ENCODE measurements around the gene KYAT1. TPM values are rescaled to one million over a fixed set of nuclear protein-coding genes. Genes with fewer than 3 reads are reported as not detected.

Gene KYAT1
- total and polyA plus RNA-seq, 2 of the 13 experiments (the other 11 are each of a cell fraction or from before 2014, with no cell fraction given) = 9.2 to 46.5 TPM

DNA sequence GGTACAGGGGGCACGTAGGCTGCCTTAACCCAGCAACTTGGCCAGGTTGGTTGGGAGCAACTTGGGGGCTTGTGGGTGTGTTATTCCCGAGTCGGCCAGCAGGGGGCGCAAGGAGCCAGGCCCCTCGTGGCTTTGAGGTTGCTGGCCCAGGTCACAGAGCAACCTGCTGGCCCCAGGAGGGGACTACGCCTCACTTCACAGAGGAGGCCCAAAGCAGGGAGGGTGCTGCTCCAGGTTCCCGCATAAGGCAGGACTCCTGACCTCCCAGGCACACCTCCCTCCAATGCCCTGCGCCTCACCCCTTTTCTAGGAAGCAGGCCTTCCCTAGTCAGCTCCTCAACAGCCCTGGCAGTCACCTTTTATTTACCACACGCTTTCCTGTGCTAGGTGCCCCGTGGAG lies 18.1 kb downstream of the KYAT1 start (continued):
- TF ChIP-seq, protein P1, sequence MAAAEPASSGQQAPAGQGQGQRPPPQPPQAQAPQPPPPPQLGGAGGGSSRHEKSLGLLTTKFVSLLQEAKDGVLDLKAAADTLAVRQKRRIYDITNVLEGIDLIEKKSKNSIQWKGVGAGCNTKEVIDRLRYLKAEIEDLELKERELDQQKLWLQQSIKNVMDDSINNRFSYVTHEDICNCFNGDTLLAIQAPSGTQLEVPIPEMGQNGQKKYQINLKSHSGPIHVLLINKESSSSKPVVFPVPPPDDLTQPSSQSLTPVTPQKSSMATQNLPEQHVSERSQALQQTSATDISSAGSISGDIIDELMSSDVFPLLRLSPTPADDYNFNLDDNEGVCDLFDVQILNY (CRISPR knock-in tag; conservative IDR thresholded peaks at IDR 0.05) = no peak
- no peak for TF ChIP-seq ZNF33A (CRISPR knock-in tag; IDR thresholded peaks at IDR 0.05; ENCODE audit: borderline replicate concordance)
- TF ChIP-seq FOXA3 (CRISPR knock-in tag; IDR thresholded peaks at IDR 0.05) = no peak
- no peak for TF ChIP-seq ZNF460 (CRISPR knock-in tag; IDR thresholded peaks at IDR 0.05; ENCODE audit: borderline replicate concordance)
- no peak for TF ChIP-seq JUN (CRISPR knock-in tag; IDR thresholded peaks at IDR 0.05)
- no peak for TF ChIP-seq ZNF138 (CRISPR knock-in tag; IDR thresholded peaks at IDR 0.05; ENCODE audit: low read depth)
- 0 out of 2 replicates have a peak, but pooled peaks have one; percentile 28 for TF ChIP-seq ZNF224 (CRISPR knock-in tag; IDR thresholded peaks at IDR 0.05)
- TF ChIP-seq EP300 (IDR thresholded peaks at IDR 0.05; ENCODE audit: low read depth in 2 of 2, low read length in 2 of 2) = no peak
- TF ChIP-seq EP300 (CRISPR knock-in tag; IDR thresholded peaks at IDR 0.05; ENCODE audit: borderline replicate concordance) = no peak
- 0 out of 2 replicates have a peak, but pooled peaks have one; percentile 62 for TF ChIP-seq MEF2D (CRISPR knock-in tag; IDR thresholded peaks at IDR 0.05)
- TF ChIP-seq, protein P2, sequence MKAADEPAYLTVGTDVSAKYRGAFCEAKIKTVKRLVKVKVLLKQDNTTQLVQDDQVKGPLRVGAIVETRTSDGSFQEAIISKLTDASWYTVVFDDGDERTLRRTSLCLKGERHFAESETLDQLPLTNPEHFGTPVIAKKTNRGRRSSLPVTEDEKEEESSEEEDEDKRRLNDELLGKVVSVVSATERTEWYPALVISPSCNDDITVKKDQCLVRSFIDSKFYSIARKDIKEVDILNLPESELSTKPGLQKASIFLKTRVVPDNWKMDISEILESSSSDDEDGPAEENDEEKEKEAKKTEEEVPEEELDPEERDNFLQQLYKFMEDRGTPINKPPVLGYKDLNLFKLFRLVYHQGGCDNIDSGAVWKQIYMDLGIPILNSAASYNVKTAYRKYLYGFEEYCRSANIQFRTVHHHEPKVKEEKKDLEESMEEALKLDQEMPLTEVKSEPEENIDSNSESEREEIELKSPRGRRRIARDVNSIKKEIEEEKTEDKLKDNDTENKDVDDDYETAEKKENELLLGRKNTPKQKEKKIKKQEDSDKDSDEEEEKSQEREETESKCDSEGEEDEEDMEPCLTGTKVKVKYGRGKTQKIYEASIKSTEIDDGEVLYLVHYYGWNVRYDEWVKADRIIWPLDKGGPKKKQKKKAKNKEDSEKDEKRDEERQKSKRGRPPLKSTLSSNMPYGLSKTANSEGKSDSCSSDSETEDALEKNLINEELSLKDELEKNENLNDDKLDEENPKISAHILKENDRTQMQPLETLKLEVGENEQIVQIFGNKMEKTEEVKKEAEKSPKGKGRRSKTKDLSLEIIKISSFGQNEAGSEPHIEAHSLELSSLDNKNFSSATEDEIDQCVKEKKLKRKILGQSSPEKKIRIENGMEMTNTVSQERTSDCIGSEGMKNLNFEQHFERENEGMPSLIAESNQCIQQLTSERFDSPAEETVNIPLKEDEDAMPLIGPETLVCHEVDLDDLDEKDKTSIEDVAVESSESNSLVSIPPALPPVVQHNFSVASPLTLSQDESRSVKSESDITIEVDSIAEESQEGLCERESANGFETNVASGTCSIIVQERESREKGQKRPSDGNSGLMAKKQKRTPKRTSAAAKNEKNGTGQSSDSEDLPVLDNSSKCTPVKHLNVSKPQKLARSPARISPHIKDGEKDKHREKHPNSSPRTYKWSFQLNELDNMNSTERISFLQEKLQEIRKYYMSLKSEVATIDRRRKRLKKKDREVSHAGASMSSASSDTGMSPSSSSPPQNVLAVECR (CRISPR knock-in tag; IDR thresholded peaks at IDR 0.05; ENCODE audit: borderline replicate concordance) = peak; percentile 40; the same call in 1 of the 2 replicates
- TF ChIP-seq ZNF891 (CRISPR knock-in tag; IDR thresholded peaks at IDR 0.05) = no peak
- TF ChIP-seq ZNF660 (CRISPR knock-in tag; IDR thresholded peaks at IDR 0.05; ENCODE audit: borderline replicate concordance, low read depth) = no peak
- TF ChIP-seq, protein P3, sequence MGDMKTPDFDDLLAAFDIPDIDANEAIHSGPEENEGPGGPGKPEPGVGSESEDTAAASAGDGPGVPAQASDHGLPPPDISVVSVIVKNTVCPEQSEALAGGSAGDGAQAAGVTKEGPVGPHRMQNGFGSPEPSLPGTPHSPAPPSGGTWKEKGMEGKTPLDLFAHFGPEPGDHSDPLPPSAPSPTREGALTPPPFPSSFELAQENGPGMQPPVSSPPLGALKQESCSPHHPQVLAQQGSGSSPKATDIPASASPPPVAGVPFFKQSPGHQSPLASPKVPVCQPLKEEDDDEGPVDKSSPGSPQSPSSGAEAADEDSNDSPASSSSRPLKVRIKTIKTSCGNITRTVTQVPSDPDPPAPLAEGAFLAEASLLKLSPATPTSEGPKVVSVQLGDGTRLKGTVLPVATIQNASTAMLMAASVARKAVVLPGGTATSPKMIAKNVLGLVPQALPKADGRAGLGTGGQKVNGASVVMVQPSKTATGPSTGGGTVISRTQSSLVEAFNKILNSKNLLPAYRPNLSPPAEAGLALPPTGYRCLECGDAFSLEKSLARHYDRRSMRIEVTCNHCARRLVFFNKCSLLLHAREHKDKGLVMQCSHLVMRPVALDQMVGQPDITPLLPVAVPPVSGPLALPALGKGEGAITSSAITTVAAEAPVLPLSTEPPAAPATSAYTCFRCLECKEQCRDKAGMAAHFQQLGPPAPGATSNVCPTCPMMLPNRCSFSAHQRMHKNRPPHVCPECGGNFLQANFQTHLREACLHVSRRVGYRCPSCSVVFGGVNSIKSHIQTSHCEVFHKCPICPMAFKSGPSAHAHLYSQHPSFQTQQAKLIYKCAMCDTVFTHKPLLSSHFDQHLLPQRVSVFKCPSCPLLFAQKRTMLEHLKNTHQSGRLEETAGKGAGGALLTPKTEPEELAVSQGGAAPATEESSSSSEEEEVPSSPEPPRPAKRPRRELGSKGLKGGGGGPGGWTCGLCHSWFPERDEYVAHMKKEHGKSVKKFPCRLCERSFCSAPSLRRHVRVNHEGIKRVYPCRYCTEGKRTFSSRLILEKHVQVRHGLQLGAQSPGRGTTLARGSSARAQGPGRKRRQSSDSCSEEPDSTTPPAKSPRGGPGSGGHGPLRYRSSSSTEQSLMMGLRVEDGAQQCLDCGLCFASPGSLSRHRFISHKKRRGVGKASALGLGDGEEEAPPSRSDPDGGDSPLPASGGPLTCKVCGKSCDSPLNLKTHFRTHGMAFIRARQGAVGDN (CRISPR knock-in tag; IDR thresholded peaks at IDR 0.05) = peak; percentile 91
- TF ChIP-seq ZC3H4 (CRISPR knock-in tag; IDR thresholded peaks at IDR 0.05; ENCODE audit: borderline replicate concordance) = no peak
- no peak for TF ChIP-seq NFYB (CRISPR knock-in tag; IDR thresholded peaks at IDR 0.05)
- TF ChIP-seq ZNF451 (CRISPR knock-in tag; IDR thresholded peaks at IDR 0.05) = no peak
- TF ChIP-seq ZNF225 (CRISPR knock-in tag; IDR thresholded peaks at IDR 0.05) = no peak
